ENCODE data around the gene PDCD1. TPM values are rescaled to one million over a fixed set of nuclear protein-coding genes. Genes with fewer than 3 reads are reported as not detected.

The PDCD1 gene
- total RNA-seq, 1 donor: not detected

DNA sequence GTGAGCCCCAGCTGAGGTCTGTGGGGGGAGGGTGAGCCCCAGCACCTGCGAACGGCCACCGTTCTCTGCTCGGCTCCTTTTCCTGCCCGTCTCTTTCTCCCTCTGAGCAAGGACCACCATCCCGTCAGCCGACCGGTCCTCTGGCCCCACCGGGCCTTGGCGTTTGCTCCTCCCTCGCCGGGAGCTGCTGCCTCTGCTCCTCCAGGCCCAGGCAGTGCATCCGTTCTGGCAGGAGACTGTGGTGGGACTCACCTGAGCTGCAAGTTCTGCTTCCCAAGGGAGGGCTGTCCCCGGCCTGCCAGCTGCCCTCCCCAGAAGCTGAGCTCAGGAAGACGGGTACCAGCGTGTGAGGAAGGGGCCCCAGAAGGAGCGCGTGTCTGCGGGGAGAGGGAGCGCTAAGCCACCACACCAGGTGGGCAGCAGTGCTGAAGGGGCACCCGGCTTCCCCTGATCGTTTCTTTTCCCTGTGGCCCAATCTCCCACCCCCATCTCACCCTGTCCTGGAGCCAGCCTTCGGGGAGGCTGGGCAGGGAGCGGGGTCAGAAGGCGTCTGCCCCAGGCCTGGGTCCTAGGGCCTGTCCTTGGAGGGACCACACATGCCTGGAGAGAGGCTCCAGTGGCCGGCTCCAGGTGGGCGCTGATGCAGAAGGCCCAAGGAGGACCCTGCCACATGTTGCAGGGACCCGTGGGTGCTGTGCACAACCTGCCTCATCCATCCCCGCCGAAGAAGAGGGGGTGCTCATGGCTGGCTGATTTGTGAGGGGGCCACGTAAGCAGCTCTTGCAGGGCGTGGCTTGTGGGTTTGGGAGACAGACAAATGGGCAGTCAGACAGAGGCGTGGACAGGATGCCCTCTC, 8.3 kb upstream of the PDCD1 start:
- no peak overlapping the region for H3K4me3 ChIP-seq (ENCODE audit: low read depth, low read length)
- TF ChIP-seq, protein P1, sequence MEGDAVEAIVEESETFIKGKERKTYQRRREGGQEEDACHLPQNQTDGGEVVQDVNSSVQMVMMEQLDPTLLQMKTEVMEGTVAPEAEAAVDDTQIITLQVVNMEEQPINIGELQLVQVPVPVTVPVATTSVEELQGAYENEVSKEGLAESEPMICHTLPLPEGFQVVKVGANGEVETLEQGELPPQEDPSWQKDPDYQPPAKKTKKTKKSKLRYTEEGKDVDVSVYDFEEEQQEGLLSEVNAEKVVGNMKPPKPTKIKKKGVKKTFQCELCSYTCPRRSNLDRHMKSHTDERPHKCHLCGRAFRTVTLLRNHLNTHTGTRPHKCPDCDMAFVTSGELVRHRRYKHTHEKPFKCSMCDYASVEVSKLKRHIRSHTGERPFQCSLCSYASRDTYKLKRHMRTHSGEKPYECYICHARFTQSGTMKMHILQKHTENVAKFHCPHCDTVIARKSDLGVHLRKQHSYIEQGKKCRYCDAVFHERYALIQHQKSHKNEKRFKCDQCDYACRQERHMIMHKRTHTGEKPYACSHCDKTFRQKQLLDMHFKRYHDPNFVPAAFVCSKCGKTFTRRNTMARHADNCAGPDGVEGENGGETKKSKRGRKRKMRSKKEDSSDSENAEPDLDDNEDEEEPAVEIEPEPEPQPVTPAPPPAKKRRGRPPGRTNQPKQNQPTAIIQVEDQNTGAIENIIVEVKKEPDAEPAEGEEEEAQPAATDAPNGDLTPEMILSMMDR (IDR thresholded peaks at IDR 0.05; ENCODE audit: insufficient read depth, low read length): no peak
- DNase-seq (ENCODE audit: low read depth): no peak

DNA sequence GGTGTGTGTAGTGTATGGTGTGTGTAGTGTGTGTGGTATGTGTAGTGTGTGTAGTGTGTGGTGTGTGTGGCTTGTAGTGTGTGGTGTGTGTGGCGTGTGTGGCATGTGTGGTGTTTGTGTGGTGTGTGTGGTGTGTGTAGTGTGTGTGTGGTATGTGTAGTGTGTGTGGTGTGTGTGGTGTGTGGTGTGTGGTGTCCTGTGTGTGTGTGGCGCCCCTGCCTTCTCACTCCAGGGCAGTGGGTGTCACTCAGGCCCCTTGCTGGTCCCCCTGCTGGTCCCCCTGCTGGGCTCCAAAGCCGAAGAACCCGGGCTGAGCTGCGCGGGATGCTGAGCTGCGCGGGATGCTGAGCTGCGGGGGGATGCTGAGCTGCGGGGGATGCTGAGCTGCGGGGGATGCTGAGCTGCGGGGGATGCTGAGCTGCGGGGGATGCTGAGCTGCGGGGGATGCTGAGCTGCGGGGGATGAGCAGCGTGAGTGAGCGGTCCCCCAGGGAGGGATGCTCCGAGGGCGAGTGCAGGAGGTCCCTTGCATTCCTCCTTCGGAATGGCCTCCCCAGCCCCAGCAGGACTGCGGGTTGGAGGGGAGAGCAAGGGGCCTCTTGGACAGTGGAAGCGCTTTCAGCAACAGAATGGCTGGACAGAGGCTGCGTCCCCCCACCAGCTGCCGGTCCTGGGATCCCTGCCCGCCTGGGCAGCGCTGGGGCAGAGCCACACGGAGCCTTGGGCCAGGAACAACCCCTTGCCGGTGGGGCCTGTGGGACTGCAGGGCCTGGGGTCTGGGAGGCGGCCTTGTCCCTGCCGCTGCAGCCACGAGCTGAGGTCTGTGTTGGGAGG, 7.5 kb upstream of the PDCD1 start:
- TF ChIP-seq, protein P1 (IDR thresholded peaks at IDR 0.05; ENCODE audit: insufficient read depth, low read length): no peak
- no peak for DNase-seq (ENCODE audit: low read depth)

GRCh38 chr2:241865416-241865956, 6.8 kb upstream of the PDCD1 start:
- no peak for DNase-seq (ENCODE audit: low read depth)

More for the DNA sequence above, 7.5 kb upstream of the PDCD1 start:
- no peak overlapping the region for H3K4me3 ChIP-seq (ENCODE audit: low read depth, low read length)

GRCh38 chr2:241864850-241865213, 6.1 kb upstream of the PDCD1 start:
- no peak overlapping the region for H3K4me3 ChIP-seq (ENCODE audit: low read depth, low read length)
- TF ChIP-seq, protein P1 (IDR thresholded peaks at IDR 0.05; ENCODE audit: insufficient read depth, low read length): no peak
- DNase-seq (ENCODE audit: low read depth): no peak

More at GRCh38 chr2:241865416-241865956, 6.8 kb upstream of the PDCD1 start:
- no peak overlapping the region for H3K4me3 ChIP-seq (ENCODE audit: low read depth, low read length)
- TF ChIP-seq, protein P1 (IDR thresholded peaks at IDR 0.05; ENCODE audit: insufficient read depth, low read length): no peak

- DNase-seq (ENCODE audit: low read depth): no peak
These were observed 5.6 kb upstream of the PDCD1 start for GRCh38 chr2:241864168-241864849.

DNA sequence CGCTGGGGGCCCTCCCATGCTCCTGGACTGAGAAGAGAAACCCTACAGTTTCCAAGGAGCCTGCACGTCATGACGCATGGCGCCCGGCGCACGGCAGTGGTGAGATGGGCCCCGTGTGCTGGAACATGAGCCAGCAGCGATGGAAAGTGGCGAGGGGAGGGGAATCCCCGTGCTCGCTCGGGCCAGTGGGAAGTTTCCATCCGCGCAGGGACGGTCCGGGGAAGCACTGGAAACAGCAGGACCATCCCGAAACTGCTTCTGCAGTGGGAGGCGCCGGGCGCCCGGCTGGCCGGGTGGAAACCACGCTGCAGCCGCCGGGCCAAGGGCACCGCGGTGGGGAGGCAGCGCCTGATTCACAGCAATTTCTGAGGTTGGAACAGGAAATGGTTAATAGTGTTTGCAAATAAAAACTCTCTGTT, 4.9 kb upstream of the PDCD1 start:
- TF ChIP-seq, protein P1 (IDR thresholded peaks at IDR 0.05; ENCODE audit: insufficient read depth, low read length): no peak
- no peak overlapping the region for H3K4me3 ChIP-seq (ENCODE audit: low read depth, low read length)

More at GRCh38 chr2:241864168-241864849, 5.6 kb upstream of the PDCD1 start:
- TF ChIP-seq, protein P1 (IDR thresholded peaks at IDR 0.05; ENCODE audit: insufficient read depth, low read length): no peak
- no peak overlapping the region for H3K4me3 ChIP-seq (ENCODE audit: low read depth, low read length)

More for the DNA sequence above, 4.9 kb upstream of the PDCD1 start:
- DNase-seq (ENCODE audit: low read depth): no peak

Measured in fibroblast of the aortic adventitia (primary cell).